Lower leg skin (tissue), 3 donors: Measurements from ENCODE around the gene JARID2.
"Not testable (repeated sequence)": the region's sequence is repeated elsewhere in the genome, so short reads cannot be mapped to it uniquely, and the experiment has no call there.

Experiments
- CTCF ChIP-seq, 3 donors: fragments of 450-650 bp; IDR thresholded peaks; one replicate each; pipeline ENCODE4 v1.5.1; 2016; ENCODE audit warnings: antibody characterized with exemption in 3 of 3, mild to moderate bottlenecking in 3 of 3, moderate library complexity in 2 of 3
- POLR2A ChIP-seq, 2 donors: fragments of 450-650 bp; IDR thresholded peaks; one replicate each; pipeline ENCODE4 v1.6.1; 2016 to 2017; ENCODE audit warnings: antibody characterized with exemption in 2 of 2, mild to moderate bottlenecking in 1 of 2, moderate library complexity in 1 of 2

GRCh38 chr6:15543332-15543917, 297.6 kb downstream of the JARID2 start:
- not testable (repeated sequence) for TF ChIP-seq CTCF, POLR2A (IDR thresholded peaks at IDR 0.05)
